Glutamatergic neuron (in vitro differentiated cells): ENCODE results near the gene GSE1. TPM values are rescaled to one million over a fixed set of nuclear protein-coding genes. Genes with fewer than 3 reads are reported as not detected.

Experiments used
- DNase-seq: peaks from one replicate; pipeline ENCODE4 v3.0.0; 2022
- H3K27ac Mint-ChIP-seq: one replicate; pipeline ENCODE4 v1.8.0; 2020; ENCODE audit warnings: mild to moderate bottlenecking, mixed read lengths, inconsistent platforms; ENCODE audit not compliant: unreplicated experiment
- H3K27me3 Mint-ChIP-seq: one replicate; pipeline ENCODE4 v1.8.0; 2020; ENCODE audit warnings: mild to moderate bottlenecking, moderate library complexity, mixed read lengths, inconsistent platforms; ENCODE audit not compliant: unreplicated experiment
- H3K36me3 Mint-ChIP-seq: one replicate; pipeline ENCODE4 v1.8.0; 2020; ENCODE audit warnings: mild to moderate bottlenecking, mixed read lengths, inconsistent platforms; ENCODE audit not compliant: unreplicated experiment
- H3K4me1 Mint-ChIP-seq: one replicate; pipeline ENCODE4 v1.8.0; 2020; ENCODE audit warnings: mild to moderate bottlenecking, low read depth, mixed read lengths, inconsistent platforms; ENCODE audit not compliant: unreplicated experiment
- H3K4me3 Mint-ChIP-seq: one replicate; pipeline ENCODE4 v1.8.0; 2020; ENCODE audit warnings: mild to moderate bottlenecking, mixed read lengths, inconsistent platforms; ENCODE audit not compliant: unreplicated experiment
- H3K9me3 Mint-ChIP-seq: one replicate; pipeline ENCODE4 v1.8.0; 2020; ENCODE audit warnings: mild to moderate bottlenecking, moderate library complexity, mixed read lengths, inconsistent platforms; ENCODE audit not compliant: unreplicated experiment
- CTCF ChIP-seq: fragments of 200-600 bp; sonication (generic); IDR thresholded peaks from one replicate; pipeline ENCODE4 v1.5.0; 2021; ENCODE audit not compliant: partially characterized antibody, unreplicated experiment
- long read RNA-seq: library from polyadenylated mRNA; unstranded; transcript quantifications from one replicate; pipeline ENCODE4 v2.0.0, GENCODE V29; 2020; ENCODE audit not compliant: unreplicated experiment
- total RNA-seq: library from RNA; stranded (reverse); fragmentation: NEBNext Ultra II Directional; extraction: Animal tissue kit (Norgen Biotek cat#: 25700); gene quantifications from one replicate; pipeline ENCODE4 v1.2.1, GENCODE V29; 2021; ENCODE audit not compliant: unreplicated experiment

Gene GSE1
- 473 TPM for total RNA-seq
- long read RNA-seq, partial matches to known transcripts = 3 of 16 reads
- long read RNA-seq, other reads (novel, unspliced or antisense) = 12 of 16 reads

DNA sequence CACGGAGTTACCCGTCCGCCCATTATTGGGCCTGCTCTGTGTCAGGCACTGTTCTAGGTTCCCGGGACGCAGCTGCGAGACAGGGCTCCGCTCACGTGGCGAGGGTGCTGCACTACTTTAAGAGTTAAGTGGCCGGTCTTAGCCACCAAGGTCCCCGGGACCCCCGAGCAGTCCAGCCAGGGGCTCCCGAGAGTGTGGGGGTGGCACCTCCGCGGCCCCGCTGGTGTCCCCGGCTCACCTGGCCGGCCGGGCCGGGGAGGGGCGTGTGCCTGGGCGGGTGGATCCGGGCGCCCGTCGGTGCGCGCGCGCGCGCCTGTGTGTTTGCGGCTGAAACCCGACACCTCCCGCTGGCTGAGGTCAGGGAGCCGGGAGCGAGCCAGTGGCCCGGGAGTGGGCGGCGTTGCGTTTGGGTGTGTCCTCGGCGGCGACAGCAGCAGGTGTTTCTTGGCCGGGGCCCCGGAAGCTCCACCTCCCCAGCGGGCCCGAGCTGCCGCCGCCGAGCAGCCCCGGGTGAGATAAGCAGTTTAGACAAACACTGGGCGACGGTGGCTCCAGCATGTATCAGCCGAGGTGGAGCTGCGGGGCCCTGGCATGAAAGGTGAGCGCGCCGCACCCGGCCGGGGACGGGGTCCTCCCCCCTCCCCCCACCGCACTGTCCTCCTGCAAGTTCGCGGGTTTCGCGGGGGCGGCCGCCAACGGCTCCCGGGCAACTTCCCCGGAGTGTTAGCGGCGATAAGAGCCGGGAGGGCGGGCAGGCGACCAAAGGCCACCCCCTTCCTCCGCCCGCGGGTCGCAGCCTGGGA lies at the start of gene GSE1:
GSE1 (plus strand) TSS at position 522 of the 803 bp plus-strand sequence; CDS start at position 592, 70 bp downstream.
- Mint-ChIP-seq H3K27ac (peak within 1 kb of the TSS; percentile 62), H3K27me3 (peaks cover 28% of the 10 kb centered on the region), H3K9me3 (peaks cover 34% of the 10 kb centered on the region), H3K4me3 (peak within 1 kb of the TSS; percentile 75), H3K36me3 (no peaks in the 10 kb centered on the region), H3K4me1 (peaks cover 37% of the 10 kb centered on the region)
- peak; percentile 94 for DNase-seq
- no peak for TF ChIP-seq CTCF

DNA sequence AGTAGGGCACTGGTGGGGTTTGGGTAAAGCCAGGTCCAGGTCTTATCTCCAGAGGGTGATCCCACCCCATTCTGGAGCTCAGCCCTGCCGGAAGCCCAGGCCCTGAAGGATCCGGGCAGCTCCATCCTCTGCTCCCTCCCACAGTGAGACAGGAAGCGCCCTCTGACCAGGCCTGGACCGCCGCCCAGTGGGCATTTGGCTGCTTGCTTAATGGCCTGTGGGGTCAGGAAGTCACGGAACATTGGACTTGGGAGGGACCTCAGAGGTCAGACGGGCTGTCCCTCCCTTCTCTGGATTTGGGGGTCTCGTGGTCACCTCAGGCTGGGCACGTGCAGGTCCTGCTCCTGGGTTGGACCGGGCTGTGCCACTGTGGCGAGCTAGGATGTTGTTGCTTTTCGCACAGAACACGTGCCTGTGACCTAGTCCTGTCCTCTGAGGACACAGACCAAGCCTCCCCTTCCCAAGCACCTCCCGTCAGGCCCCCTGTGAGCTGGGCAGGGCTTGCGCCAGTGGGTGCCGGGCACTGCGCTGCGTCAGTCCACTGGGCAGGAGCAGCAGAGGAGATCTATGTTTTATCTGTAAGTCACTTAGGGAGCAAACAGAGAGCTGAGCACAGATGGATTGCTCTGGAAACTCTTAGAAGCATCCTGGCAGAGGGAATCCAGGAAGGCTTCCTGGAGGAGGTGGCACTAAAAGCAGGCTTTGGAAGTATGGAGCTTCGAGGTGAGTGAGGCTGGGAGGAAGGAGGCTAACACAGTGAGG lies 49.4 kb upstream of the GSE1 start:
- no peaks in the 10 kb centered on the region for H3K36me3 Mint-ChIP-seq
- no peak for TF ChIP-seq CTCF
- peaks cover 60% of the 10 kb centered on the region for H3K4me1 Mint-ChIP-seq
- peaks cover 33% of the 10 kb centered on the region for H3K9me3 Mint-ChIP-seq
- no peak for DNase-seq
- peak overlapping the region; percentile 96 for H3K27ac Mint-ChIP-seq
- peaks cover 35% of the 10 kb centered on the region for H3K27me3 Mint-ChIP-seq
- peak overlapping the region; percentile 85 for H3K4me3 Mint-ChIP-seq

GRCh38 chr16:85564277-85565051 lies 48.7 kb upstream of the GSE1 start:
- Mint-ChIP-seq H3K4me3 (peak overlapping the region; percentile 39), H3K9me3 (peaks cover 38% of the 10 kb centered on the region), H3K27ac (peak overlapping the region; percentile 72), H3K4me1 (peaks cover 67% of the 10 kb centered on the region), H3K27me3 (peaks cover 39% of the 10 kb centered on the region), H3K36me3 (no peaks in the 10 kb centered on the region)
- no peak for DNase-seq
- TF ChIP-seq CTCF = peak; percentile 57

GRCh38 chr16:85565340-85565739 lies 47.8 kb upstream of the GSE1 start:
- no peak for TF ChIP-seq CTCF
- Mint-ChIP-seq H3K36me3 (no peaks in the 10 kb centered on the region), H3K9me3 (peaks cover 38% of the 10 kb centered on the region), H3K4me3 (no peak overlapping the region), H3K27me3 (peaks cover 40% of the 10 kb centered on the region), H3K4me1 (peaks cover 69% of the 10 kb centered on the region), H3K27ac (no peak overlapping the region)
- DNase-seq = no peak
